DMS 273 treated with DMSO at 0.1 percent for 48 hours (cell line): ENCODE measurements around the gene IL4I1.

Source experiments
- DNase-seq: peaks from one replicate; lab custom pipeline; 2025; lab: John Stamatoyannopoulos, UW

The IL4I1 gene

DNA sequence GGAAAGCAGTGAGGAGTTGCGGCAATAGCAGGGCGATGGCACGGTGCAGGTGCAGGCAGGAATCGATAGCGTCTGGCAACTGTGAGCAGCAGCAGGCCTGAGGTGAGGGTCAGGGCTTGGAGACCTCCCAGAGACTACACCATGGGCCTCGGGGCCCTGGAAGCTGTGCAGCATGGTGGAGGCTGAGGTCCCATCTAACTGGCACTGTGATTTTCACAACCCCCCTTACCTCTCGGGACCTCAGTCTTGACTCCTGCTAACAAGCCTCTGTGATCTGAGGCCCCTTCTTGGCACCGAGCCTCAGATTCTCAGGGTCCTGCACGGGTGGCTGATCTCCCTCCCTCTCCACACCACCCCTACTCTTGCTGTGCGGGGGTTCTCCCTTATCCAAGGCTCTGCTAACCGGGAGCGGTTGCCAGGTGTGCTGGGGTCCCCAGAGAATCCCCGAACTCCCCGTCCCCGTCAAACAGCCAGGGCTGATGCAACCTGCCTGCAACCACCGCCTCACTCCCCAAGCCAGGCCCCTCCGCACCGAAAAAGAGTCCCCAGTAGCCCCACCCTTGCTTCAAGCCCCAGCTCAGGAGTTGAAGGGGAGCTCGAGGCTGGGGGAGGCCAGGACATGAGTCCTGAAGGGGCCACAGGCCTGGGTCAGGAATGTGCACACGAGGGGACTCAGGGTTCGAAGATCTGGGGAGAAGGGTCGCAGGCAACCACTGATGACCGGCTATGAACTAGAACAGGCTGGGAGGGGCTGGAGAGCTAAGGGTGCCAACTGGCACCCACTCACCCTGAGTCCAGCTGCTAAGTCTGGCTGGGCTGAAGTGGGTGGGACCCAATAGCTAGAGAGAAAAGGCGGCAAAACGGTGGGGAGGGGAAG is 27.6 kb upstream of the IL4I1 start:
- no peak for DNase-seq

DNA sequence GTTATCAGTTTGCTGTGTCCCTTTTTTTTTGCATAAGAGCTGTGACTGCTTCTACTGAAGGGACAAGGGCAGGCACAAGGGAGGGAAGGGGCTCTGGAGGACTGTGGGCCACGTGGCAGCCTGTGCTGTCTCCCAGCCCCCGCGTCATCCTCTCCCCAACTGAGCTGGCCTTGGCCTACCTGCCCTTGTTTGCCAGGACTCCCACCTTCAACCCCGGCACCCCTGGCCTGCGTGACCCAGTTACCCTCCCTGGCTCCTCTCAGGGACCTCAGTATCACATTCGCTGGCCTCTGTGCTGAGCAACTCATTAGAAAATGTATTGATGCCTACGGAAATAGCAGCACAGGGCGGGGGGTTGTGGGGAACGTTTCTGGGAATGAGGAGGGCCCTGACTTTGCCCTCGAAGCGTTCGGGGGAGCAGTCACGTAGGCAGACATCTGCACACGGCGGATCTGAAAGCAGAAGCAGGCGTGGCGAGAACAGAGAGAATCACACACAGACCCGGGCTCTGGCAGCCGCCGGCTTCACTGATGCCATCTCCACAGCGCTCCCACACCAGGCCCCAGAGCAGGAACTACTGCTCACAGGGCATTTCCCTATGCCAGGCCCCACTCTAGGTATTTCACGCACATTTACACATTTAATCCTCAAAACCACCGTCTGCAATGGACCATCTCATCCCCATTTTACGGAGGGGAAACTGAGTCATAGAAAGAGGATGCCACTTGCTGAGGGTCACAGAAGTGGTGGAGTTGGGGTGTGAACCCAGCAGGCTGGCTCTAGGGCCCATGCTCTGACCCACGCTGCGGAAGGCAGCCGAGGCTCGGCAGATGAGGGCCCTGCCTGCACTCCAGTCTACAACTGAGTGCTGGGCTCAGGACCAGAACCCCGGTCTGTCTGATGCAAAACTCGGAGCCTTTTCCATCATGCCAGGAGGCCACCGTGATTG is 26.6 kb upstream of the IL4I1 start:
- no peak for DNase-seq

DNA sequence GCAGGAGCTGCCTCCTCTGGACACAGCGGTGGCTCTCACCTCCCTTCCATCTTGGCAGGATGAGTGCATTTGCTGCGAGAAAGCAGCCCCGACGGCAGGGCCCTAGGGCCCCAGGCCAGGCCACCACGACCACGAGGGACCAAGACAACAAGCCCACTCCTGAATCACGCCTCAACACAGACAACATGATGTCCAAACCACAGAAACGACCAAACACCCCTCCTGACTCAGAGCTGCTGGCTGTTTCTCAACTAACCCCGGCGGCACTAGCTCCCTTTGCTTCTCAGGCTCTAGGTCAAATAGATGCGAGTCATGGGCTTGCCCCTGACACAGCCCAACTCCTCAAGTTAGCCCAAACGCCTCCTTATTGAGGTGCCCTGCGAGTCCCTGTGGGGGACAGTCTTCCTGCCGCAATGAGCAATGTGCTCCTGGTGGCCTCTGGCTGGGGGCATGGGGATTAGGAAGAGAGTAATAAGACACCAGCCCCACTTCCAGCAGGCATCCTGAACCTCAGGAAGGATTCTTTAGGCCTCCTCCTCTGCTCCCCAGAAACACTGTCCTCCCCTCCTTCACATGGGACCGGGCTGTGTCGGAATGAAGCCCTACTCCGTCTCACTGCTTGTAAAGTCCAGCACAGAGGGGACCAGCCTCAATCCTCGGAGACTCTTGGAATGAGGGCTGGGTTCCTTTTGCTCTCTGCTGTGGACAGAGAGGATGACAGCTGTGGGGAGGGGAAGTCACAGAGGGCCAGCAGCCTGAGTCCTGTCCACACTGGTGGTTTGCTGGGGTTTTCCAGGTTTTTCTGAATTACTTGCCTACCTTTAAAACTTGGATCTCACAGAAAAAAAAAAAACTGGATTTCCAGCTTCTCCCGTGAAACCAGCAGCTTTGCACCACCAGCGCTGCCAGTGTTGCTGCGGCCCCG is 25.4 kb upstream of the IL4I1 start:
- no peak for DNase-seq

DNA sequence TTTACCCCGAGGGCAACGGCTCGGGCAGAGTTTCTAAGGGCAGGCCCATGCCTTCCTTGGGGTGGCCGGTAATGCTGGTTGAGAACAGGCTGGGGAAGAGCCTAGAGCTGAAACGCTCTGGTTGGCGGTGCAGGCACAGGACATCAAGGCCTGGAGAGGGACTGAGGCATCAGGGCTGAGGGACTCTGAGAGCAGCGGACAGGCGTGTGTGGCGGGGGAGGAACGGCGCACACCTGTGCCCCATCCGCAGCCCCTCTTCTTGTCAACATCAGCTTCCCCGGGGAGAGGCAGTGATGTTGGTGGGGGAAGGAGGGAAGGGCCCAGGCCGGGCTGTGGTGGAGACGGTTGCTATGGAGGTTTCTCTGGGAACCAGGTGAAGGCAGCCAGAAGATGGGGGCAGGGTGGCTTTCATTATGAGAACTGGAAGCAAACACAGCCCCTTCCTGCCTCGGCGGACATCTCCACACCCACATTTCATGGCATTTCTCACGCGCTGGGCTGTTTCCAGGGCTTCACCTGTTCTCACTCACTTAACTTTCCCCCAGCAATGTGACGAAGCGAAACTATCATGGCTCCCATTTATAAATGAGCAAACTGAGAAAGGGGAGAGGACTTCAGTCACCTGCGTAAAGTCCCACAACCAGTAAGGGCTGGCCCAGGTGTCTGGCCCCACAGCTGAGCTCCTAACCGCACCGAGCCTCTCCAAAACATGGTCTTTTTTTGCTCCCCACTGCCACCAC is 24.1 kb upstream of the IL4I1 start:
- no peak for DNase-seq

DNA sequence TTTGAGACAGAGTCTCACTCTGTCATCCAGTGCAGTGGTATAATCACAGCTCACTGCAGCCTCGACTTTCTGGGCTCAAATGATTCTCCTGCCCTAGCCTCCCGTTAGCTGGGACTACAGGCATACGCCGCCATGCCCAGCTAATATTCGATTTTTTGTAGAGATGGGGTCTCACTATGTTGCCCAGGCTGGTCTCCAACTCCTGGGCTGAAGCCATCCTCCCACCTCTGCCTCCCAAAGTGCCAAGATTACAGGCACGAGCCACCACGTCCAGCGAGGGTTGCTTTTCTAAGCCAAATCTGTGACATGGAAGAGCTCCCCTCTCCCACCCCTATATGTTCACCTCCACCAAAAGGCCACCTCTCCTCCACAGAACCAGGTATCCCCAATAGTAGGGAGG is 21.4 kb upstream of the IL4I1 start:
- no peak for DNase-seq

DNA sequence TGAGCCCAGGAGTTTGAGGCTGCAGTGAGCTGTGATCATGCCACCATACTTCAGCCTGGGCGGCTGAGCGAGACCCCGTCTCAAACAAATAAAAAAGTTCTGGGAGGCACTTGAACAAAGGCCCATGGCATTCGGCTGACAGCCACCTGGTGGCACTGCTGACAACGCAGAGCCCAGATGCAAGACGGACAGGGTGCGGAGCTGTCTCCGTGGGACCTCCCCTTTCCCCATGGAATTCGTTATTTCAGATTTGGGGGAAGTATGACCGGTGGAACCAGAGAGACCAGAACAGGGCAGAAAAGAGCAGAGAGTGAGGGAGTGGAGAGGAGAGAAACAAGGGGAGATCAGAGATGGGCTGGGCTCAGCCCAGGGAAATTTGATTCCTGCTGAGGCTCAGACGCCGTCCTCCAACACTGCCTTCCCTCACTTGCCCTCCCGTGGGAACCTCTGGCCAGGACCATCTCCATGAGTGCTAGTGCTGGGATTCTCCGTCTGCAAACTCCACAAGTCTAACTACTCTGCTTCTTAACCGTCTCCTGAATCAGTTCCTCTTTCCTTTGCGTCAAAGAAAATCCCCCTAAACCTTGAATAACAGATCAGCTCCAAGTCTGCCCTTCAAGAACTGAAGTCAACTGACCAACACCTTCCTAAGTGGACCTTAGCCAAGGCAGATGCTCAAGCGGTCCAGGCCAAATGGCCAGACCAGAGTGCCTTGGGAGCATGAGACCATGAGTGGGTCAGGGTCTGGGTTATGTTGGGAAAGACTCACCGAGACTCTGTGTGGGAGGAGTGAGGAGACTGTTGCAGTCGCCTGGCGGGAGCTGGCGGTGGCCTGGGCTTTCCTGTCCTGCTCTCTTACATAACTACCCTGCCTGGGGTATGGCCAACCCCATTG is 20.4 kb upstream of the IL4I1 start:
- DNase-seq = no peak

DNA sequence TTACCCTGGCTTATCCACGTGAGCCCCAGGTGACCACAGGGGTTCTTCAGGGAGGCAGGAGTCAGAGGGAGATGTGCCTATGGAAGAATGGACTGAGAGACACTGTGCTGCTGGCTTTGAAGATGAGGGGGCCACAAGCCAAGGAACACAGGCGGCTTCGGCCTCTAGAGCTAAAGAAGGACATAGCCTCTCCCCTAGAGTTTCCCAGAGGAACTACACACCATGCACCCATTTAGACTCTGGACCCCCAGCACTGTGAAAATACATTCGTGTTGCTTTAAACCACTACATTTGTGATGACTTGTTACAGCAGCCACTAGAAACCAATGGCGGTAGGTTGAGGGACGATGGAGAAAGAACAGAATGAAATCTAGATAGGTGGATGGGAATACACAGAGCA is 18.6 kb upstream of the IL4I1 start:
- no peak for DNase-seq

DNA sequence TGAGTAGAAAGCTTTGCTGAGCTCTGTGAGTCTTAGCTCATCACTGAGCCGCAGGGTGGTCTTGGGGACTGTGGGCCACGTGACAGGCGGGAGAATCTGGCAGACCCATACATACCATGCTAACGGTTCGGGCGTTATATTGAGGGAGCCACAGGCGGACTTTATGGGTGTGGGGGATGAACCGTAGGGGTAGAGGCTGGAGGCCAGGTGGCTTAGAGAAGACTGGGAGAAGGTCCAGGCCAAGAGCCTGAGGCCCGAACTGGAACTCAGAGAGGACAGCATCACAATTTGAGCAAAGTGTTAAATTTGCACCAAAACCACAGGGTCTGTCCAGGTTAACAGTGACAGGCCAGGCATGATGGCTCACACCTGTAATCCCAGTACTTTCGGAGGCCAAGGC is 17.0 kb upstream of the IL4I1 start:
- DNase-seq = no peak

DNA sequence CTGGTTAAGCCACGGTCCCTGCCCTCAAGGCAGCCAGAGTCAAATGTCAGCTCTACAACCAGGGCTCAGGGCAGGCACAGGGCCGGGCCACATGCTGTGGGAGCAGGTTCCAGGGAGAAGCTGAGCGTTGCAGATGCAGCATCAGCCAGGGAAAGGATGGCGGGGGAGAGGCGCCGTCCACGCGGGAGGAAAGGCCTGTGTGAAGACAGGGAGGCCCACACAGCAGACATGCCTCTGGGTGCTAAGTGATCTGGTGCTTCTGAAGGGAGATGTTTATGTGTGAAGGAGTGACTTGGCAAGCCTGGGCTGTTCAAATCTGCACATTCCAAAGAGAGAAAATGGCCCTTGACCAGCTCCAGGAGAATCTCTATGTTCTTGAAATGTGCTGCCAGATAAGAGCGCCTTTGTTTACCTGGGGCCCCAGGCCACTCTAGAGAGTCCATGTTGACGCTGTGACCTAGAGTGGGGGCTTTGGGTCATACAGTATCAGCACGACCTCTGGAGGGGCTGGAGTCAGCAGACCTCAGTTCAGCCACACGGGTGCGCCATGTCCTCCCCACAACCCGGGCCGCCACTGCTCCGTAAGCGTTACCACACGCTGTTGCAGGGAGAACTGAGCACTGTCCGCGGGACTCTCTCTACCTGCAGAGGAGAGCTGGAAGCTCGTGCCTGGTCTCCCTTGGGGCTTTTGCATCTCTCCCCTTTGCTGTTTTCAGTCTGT is 16.4 kb upstream of the IL4I1 start:
- no peak for DNase-seq

DNA sequence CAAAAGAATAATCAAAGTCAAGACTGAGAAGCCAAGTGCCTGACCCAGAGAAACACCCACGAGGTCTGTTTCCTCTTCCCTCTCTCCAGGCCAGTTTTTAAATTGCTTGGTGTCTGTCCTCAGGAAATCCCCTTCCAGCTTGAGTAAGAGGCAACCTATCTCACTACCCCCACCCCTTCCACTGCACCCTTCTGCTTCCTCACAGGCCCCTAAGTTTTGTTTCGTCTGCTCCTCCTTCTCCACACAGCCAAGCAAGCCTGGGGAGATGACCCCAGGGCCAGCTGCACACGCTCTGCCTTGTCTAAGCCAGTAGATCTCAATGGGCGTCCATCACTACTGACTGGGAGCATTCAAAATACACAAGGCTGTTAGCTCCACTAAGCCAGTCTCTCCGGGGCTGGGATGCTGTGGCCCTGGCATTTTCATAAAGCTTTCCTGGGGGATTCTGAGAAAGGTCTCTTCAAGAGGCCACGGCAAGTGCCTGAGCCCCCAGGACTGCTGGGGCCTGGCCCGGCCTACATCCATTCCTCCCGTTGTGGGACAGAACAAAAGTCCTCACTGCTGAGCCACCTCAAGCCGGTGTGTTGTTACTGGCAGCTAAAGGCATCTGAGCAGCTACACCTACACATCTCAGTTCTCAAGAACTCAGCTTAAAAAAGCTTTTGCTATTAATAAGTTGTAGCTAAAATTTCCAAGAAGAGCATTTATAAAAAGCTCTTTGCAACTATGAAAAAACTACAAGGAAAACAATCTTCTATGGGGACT is 14.9 kb upstream of the IL4I1 start:
- no peak for DNase-seq

DNA sequence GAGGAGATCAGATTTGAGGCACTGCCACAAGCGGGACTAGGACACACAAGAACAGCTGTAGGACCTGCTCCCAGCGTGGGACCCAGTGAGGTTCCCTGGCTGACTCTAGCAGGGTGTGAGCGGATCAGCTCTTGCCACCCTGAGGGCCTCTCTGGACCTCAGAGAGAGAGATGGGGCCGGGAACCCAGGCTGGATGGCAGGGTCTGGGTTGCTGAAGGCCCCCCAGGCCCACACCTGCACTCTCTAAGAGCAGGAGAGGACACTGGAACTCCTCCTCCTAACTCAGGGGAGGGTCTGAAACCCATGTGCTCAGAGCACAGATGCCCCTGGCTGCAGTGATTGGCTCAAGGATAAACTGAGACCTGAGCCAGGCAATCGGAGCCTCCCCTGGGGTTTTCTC is 13.5 kb upstream of the IL4I1 start:
- no peak for DNase-seq

DNA sequence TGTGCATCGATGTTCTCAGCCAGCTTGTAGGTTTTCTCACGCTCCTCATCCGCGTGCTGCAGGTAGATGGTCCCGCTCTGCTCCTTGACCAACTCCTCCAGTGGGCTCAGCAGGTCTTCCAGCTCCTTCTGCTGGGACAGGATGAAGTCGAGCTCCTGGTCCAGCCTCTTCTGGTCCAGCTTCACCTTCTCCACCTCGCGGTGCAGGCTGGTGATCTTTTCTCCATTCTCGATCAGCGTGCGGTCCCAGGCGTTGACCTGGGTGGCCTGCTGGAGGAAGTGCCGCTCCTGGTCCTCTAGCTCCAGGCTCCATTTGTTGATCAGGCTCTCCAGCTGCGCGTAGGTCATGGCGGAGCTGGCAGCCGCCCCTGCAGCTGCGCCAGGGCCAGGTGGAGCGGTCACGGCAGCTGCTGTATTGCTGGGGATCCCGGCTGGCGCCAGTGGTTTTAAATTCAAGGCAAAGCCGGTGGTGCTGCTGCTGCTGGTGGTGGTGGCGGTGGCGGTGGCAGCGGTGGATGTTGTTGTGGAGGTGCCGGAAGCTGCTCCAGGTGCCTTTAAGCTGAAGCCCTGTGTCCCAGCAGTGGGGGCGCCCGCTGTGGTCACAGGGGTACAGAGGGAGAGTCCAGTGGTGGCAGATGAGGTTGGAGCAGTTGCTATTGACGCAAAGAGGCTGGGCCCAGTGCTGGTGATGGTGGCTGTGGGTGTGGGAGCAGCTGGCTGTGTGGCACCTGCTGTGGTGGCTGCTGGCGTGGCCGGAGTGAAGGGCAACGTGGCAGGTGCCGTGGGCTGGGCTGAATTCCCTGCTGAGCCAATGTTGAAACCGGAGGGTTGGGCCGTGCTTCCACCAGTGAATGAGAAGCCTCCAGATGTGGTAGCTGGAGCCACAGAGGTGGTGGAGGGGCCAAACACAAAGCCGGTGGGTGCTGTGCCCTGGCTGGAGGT is 12.1 kb upstream of the IL4I1 start:
- DNase-seq = no peak

DNA sequence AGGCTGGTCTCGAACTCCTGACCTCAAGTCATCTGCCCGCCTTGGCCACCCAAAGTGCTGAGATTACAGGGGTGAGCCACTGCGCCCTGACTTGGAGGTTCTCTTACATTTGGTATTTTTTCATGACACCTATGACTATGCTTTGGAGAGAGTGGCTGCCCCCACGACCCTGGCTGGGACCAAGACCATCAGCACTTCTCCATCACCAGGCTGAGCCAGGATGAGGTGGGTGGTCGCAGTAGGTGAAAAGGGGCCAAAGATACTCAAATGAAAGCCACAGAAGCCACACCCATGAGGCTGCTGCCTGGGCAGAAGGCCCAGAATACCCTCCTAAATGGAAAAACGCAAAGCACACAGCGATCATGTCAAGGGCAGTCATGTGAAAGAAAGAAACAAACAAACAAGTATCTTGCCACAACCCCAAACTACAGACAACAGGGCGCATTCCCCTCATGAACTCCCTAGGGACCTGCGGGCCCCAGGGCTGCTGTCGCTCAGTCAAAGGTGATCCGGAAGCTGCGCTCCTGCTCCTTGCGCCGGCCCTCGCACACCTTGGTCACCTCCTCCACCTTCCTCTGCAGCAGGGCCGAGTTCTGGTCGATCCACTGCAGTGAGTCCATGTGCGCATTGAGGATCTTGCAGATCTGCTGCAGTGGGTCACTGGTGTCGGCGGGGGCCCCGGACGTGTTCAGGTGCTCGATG is 11.2 kb upstream of the IL4I1 start:
- no peak for DNase-seq

DNA sequence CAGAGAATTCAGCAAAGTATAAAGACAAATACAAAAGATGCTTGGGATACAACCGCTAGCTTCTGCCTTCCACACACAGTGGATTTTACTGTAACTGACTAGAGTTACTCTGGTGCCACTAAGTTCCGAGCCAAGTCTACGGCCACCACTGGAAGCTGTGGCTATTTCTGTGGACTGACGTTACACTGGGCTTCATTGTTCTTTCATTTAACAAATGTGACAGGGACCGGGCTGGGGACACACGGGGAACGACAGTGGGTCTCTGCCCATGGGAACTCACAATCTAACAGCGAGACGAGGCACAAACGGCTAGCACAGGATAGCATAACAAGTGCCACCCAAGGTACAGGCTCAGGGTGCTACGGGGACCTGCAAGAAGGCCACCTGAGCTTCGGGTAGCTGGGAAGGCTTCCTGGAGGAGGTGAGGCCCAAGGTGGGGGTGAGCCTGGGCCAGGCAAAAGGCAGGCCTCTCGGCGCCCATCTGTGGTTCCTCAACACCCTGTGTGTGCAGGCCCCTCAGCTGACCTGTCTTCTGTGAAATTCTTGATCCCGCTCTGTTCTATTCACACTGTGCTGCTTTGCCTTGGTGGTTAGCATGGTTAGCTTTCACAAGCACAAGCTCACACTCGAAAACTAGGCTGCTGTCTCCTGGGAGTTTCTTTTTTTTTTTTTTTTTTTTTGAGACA is 10.3 kb upstream of the IL4I1 start:
- DNase-seq = no peak

DNA sequence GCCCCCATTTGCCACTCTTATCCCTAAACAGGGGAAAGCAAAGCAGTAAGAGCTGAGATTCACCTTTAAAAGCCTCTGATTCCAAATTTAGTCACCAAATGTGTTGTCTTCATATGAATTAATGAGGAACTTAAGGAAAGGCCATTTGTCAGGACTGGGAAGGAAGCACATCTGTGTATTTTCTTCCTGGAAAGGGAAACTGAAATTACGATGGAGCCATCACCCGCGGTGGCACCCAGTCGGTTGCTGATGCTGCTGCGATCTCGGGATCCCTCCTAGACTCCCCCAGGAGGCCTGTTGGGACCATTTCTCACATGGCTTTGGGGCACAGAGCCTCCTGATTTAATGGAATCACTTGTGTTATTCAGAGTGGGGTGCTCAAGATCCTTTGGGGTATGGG is 7.4 kb upstream of the IL4I1 start:
- DNase-seq = no peak

DNA sequence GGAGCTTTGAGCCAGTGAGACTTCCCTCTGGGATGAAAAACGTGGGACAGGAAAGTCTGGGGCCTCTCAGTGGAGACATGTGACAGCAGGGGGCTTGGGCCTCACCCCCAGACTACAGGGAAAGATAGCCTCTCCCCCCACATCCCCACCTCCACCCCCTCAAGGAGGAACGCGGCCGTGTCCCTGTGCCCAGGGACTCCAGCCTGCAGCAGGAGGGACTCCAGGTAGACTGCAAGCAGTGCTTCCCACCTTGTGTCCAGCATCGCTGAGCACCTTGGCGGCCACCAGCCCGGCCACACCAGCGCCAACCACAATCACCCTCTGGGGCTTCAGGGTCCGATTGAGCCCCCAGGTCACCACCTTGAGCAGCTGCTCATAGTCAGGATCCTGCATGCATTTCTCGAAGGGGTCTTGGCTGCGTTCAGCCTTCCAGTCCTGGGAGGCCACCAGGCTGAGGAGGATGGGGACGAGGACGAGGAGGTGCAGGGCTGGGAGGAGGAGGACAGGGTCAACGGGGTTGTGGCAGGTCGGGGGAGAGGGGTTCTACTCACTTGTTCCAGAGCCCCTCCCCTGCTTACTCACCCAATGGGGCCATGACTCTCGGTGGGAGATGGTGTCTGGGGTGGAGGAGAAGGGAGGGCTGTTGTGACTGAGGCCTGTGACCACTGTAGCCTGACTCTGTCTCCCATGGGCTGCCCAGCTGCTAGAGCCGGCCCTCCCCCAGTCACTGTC is 955 bp downstream of the IL4I1 start:
- no peak for DNase-seq
